OCI-LY7 (cell line): Measurements from ENCODE around the gene TRAPPC12. TPM values are rescaled to one million over a fixed set of nuclear protein-coding genes. Genes with fewer than 3 reads are reported as not detected.

Experiments used
- BruUV-seq: library from RNA; stranded (reverse); fragments of 400-500 nt; replicated peaks from 2 replicates; lab custom pipeline; 2021; lab: Mats Ljungman, UMichigan
- CTCF ChIA-PET: fragments of 300-600 bp; sonication (Branson Sonifier 250); formaldehyde crosslinking; loops from one replicate; lab custom pipeline; 2022; ENCODE audit warnings: antibody characterized with exemption; ENCODE audit not compliant: unreplicated experiment; lab: Charles Lee
- POLR2A ChIA-PET: fragments of 300-600 bp; sonication (Branson Sonifier 250); formaldehyde crosslinking; loops from one replicate; lab custom pipeline; 2022; ENCODE audit warnings: antibody characterized with exemption; lab: Charles Lee
- DNase-seq: peaks from one replicate; pipeline ENCODE4 v3.0.0-alpha.2; 2015; ENCODE audit warnings: low spot score
- H2AFZ ChIP-seq: fragments of 200-600 bp; sonication (generic), shearing (Covaris generic); 2 replicates; pipeline ENCODE4 v1.6.1; 2014; ENCODE audit warnings: mild to moderate bottlenecking, antibody characterized with exemption, low read length, moderate library complexity
- H3K27ac ChIP-seq: fragments of 200-600 bp; sonication (generic); 2 replicates; pipeline ENCODE4 v1.5.1; 2014; ENCODE audit warnings: mixed run types, low read depth, mild to moderate bottlenecking, moderate library complexity, low read length, inconsistent platforms; ENCODE audit not compliant: poor library complexity, severe bottlenecking
- H3K36me3 ChIP-seq: fragments of 200-600 bp; sonication (generic); 2 replicates; pipeline ENCODE4 v1.6.1; 2014; ENCODE audit warnings: mild to moderate bottlenecking, antibody characterized with exemption, low read length, moderate library complexity, mixed read lengths; ENCODE audit not compliant: insufficient read depth
- H3K4me1 ChIP-seq: fragments of 200-600 bp; sonication (generic); 2 replicates; pipeline ENCODE4 v1.5.1; 2014; ENCODE audit warnings: mild to moderate bottlenecking, low read length; ENCODE audit not compliant: insufficient read depth, poor library complexity, severe bottlenecking
- H3K4me2 ChIP-seq: fragments of 200-600 bp; sonication (generic); 2 replicates; pipeline ENCODE4 v1.6.1; 2014; ENCODE audit warnings: mild to moderate bottlenecking, low read length
- H3K4me3 ChIP-seq: fragments of 200-600 bp; sonication (generic); 2 replicates; pipeline ENCODE4 v1.5.1; 2014; ENCODE audit warnings: mild to moderate bottlenecking, low read depth, low read length; ENCODE audit not compliant: poor library complexity, severe bottlenecking
- H3K79me2 ChIP-seq: fragments of 200-600 bp; sonication (generic); 2 replicates; pipeline ENCODE4 v1.6.1; 2016; ENCODE audit warnings: low read depth, mild to moderate bottlenecking, low read length, moderate library complexity, mixed read lengths; ENCODE audit not compliant: insufficient read depth
- H3K9me2 ChIP-seq: fragments of 200-600 bp; sonication (generic); 2 replicates; pipeline ENCODE4 v1.6.1; 2016; ENCODE audit warnings: mild to moderate bottlenecking, low read length, mixed read lengths; ENCODE audit not compliant: insufficient read depth
- H3K9me3 ChIP-seq: fragments of 200-600 bp; sonication (generic); 2 replicates; pipeline ENCODE4 v1.6.1; 2014; ENCODE audit warnings: mild to moderate bottlenecking, mixed run types, low read length, mixed read lengths
- H4K20me1 ChIP-seq: fragments of 200-600 bp; sonication (generic); 2 replicates; pipeline ENCODE4 v1.6.1; 2014; ENCODE audit warnings: mild to moderate bottlenecking, antibody characterized with exemption, low read length, moderate library complexity, mixed read lengths; ENCODE audit not compliant: insufficient read depth
- CTCF ChIP-seq: fragments of 200-600 bp; sonication (generic); conservative IDR thresholded peaks from 2 replicates; pipeline ENCODE4 v1.5.1; 2014; ENCODE audit warnings: mild to moderate bottlenecking, antibody characterized with exemption, low read length, moderate library complexity, mixed read lengths
- EZH2phosphoT487 ChIP-seq: fragments of 200-600 bp; sonication (generic); IDR thresholded peaks from 2 replicates; pipeline ENCODE4 v1.6.1; 2018; ENCODE audit warnings: low read depth, borderline replicate concordance, mild to moderate bottlenecking, mixed run types, antibody characterized with exemption, low read length, moderate library complexity, mixed read lengths
- intact Hi-C: fragments of 100-400 bp; cut with micrococcal nuclease; formaldehyde crosslinking; loops from one replicate; pipeline ENCODE4 v1.10.0; 2022; ENCODE audit not compliant: unreplicated experiment
- total RNA-seq, 2 experiments: library from RNA; depleted of rRNA in 1 of 2; stranded (reverse); fragments of >200 nt in 1 of 2; shearing (Covaris generic) in 1 of 2; gene quantifications; 2 replicates each; pipeline ENCODE4 v1.2.3, GENCODE V29; 2014 to 2022

TRAPPC12 gene
- total RNA-seq, 2 experiments from 2014 or later, result 85.2 to 91.6 TPM

DNA sequence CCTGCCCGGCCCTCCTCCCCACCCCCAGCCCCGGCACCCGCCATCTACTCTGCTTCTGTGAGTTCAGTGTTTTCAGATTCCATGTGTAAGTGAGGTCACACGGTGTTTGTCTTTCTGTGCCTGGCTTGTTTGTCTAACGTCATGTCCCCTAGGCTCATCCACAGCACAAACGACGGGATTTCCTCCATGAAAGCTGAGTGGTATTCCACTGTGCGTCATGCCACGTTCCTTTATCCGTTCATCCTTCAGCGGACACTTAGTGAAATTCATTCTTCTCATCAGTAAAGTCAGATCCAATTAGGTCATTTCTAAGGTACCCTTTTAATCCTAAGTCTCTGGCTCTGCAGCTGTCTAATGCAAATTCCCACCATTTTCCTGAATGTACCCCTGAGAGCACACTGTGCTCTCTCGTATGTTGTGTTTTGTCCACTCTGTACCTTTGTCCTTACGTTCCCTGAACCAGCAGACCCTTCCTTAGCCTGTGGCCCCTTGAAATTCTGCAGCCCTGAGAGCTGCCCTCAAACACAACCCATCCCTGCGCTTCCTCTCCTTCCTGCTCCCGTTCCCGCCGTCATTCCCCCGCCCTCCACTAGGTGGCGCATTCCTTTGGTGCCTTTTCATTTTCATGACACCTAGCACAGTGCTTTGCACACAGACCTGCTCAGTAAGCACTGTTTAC is 44.1 kb downstream of the TRAPPC12 start:
- Histone ChIP-seq H4K20me1 (no peaks in the 10 kb centered on the region), H3K36me3 (peaks cover 59% of the 10 kb centered on the region)
- CTCF ChIA-PET, result interaction anchor here (0.7 kb wide), 1 partner anchor 227 kb away, joined by 3 read pairs; no protein-coding TSS in a partner anchor

DNA sequence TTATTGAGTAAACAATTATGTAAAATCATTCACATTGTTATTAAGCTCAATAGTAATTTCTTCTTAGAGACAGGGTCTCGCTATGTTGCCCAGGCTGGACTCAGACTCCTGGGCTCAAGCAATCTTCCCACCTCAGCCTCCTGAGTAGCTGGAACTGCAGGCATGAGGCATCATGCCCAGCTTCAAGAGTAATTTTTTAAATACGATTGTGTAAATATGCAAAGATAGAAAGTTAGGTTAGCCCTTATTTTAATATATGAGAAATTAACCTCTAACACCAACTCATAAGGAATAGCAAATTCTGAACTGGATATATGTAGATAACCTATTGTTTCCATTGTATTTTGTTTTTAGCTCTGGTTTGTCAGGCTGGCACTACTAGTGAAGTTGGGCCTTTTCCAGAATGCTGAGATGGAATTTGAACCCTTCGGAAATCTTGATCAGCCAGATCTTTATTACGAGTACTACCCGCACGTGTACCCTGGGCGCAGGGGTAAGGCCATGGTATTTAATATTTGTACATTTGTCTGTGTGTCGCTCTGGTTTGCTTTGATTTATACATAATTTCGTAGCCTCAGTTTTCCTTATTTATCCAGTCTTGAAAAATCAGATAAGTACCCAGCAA is 44.8 kb downstream of the TRAPPC12 start:
- H2AFZ ChIP-seq, result no peak overlapping the region

More for the DNA sequence above, 44.1 kb downstream of the TRAPPC12 start:
- DNase-seq, result peak; percentile 59
- no peak overlapping the region for H3K27ac ChIP-seq
- no peaks in the 10 kb centered on the region for H3K9me3 ChIP-seq
- no peaks in the 10 kb centered on the region for H3K9me2 ChIP-seq
- H3K4me3 ChIP-seq, result no peak overlapping the region
- H3K4me2 ChIP-seq, result no peak overlapping the region
- BruUV-seq, result no TSS peak
- intact Hi-C loops, result loop anchor here (1.0 kb wide), 1 partner anchor 228 kb away; no protein-coding TSS in a partner anchor
- H2AFZ ChIP-seq, result no peak overlapping the region
- POLR2A ChIA-PET, result interaction anchor here (0.9 to 1.1 kb wide), 2 partner anchors 40 to 50 kb away, joined by 3 to 4 read pairs; no protein-coding TSS in a partner anchor
- H3K4me1 ChIP-seq, result peaks cover 6% of the 10 kb centered on the region
- TF ChIP-seq EZH2phosphoT487, result no peak
- peak; percentile 100 for TF ChIP-seq CTCF
- H3K79me2 ChIP-seq, result no peaks in the 10 kb centered on the region

More for the DNA sequence above, 44.8 kb downstream of the TRAPPC12 start:
- no TSS peak for BruUV-seq
- ChIA-PET POLR2A (interaction anchor here (1.1 kb wide), 1 partner anchor 39 kb away, joined by 4 read pairs; no protein-coding TSS in a partner anchor), CTCF (no interaction called here)
- intact Hi-C loops, result loop anchor here (1.0 kb wide), 1 partner anchor 227 kb away; no protein-coding TSS in a partner anchor
- Histone ChIP-seq H3K36me3 (peaks cover 63% of the 10 kb centered on the region), H3K4me1 (peaks cover 6% of the 10 kb centered on the region), H3K79me2 (no peaks in the 10 kb centered on the region), H3K4me2 (no peak overlapping the region), H3K27ac (no peak overlapping the region), H4K20me1 (no peaks in the 10 kb centered on the region), H3K4me3 (no peak overlapping the region), H3K9me3 (no peaks in the 10 kb centered on the region), H3K9me2 (no peaks in the 10 kb centered on the region)
- DNase-seq, result no peak
- no peak for TF ChIP-seq EZH2phosphoT487
- TF ChIP-seq CTCF, result peak; percentile 66; the same call in 1 of the 2 replicates
